Mesothelial cell of epicardium (in vitro differentiated cells): ENCODE data around the gene PDGFC. TPM values are rescaled to one million over a fixed set of nuclear protein-coding genes. Genes with fewer than 3 reads are reported as not detected.

ENCODE experiments used
- DNase-seq, 2 experiments: peaks; one replicate each; pipeline ENCODE4 v3.0.0; 2021; ENCODE audit warnings: low spot score in 2 of 2; ENCODE audit not compliant: unreplicated experiment in 2 of 2
- H3K27ac Mint-ChIP-seq: 2 replicates; pipeline ENCODE4 v1.8.0; 2021; ENCODE audit warnings: mixed read lengths
- H3K27me3 Mint-ChIP-seq: 2 replicates; pipeline ENCODE4 v1.8.0; 2021; ENCODE audit warnings: low read depth, mixed read lengths
- H3K36me3 Mint-ChIP-seq: 2 replicates; pipeline ENCODE4 v1.8.0; 2021; ENCODE audit warnings: mixed read lengths
- H3K4me1 Mint-ChIP-seq: 2 replicates; pipeline ENCODE4 v1.8.0; 2021; ENCODE audit warnings: mixed read lengths
- H3K4me3 Mint-ChIP-seq: 2 replicates; pipeline ENCODE4 v1.8.0; 2021; ENCODE audit warnings: mild to moderate bottlenecking, moderate library complexity, mixed read lengths
- H3K9me3 Mint-ChIP-seq: 2 replicates; pipeline ENCODE4 v1.8.0; 2021; ENCODE audit warnings: mixed read lengths
- CTCF ChIP-seq: fragments of 200-600 bp; sonication (generic); IDR thresholded peaks from one replicate; pipeline ENCODE4 v1.5.0; 2021; ENCODE audit warnings: antibody characterized with exemption; ENCODE audit not compliant: unreplicated experiment
- total RNA-seq: library from RNA; stranded (reverse); gene quantifications from 3 replicates; pipeline ENCODE4 v1.2.1, GENCODE V29; 2021

Gene PDGFC
- total RNA-seq, 1 donor from 2014 or later: 83.5 TPM

- no peak for TF ChIP-seq CTCF
- Mint-ChIP-seq H3K4me3 (no peak overlapping the region), H3K4me1 (peaks cover 17% of the 10 kb centered on the region), H3K9me3 (peaks cover 8% of the 10 kb centered on the region), H3K27me3 (no peaks in the 10 kb centered on the region), H3K36me3 (no peaks in the 10 kb centered on the region), H3K27ac (no peak overlapping the region)
- no peak for DNase-seq
These were observed 41.2 kb upstream of the PDGFC start for GRCh38 chr4:157012781-157013180.

GRCh38 chr4:157012296-157012695, 40.7 kb upstream of the PDGFC start:
- Mint-ChIP-seq H3K27me3 (no peaks in the 10 kb centered on the region), H3K4me3 (no peak overlapping the region), H3K9me3 (peaks cover 8% of the 10 kb centered on the region), H3K27ac (no peak overlapping the region), H3K36me3 (no peaks in the 10 kb centered on the region), H3K4me1 (peaks cover 17% of the 10 kb centered on the region)
- no peak for DNase-seq
- no peak for TF ChIP-seq CTCF

DNA sequence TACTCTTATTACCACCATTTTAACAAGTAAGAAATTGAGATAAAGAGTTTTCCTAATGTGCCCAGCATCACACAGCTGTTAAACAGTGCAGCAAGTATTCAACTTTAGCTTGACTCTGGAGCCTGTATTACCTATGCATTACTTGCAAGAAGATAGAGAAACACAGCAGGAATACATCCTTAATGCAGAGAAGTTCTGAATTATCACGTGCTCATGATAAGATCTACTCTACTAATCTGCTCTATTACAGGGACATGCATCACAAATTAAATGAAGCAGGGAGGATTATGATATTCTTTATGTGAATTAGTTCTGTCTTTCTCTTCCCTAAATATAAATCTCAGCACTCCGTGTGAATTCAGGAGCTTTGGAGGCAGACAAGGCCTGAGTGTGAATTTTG, 39.0 kb upstream of the PDGFC start:
- Mint-ChIP-seq H3K4me1 (peaks cover 17% of the 10 kb centered on the region), H3K9me3 (peaks cover 8% of the 10 kb centered on the region), H3K27me3 (no peaks in the 10 kb centered on the region), H3K36me3 (no peaks in the 10 kb centered on the region), H3K4me3 (no peak overlapping the region), H3K27ac (no peak overlapping the region)
- DNase-seq: no peak
- no peak for TF ChIP-seq CTCF

DNA sequence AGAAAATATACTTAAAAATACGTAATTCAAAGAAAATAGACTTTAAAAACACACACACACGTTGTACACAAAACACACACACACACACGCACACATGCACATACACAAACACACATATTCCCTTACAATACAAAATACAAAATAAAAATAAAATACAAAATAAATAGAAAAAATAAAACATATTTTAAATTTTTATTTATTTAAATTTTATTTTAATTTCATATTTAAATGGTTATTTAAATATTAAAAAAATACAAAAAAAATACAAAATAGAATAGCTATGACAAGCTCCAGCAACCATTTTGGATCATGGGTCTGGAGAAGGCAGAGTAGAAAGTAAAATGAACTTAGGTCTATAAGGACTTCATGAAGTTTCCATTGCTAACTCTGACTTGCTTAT, 34.2 kb upstream of the PDGFC start:
- no peak overlapping the region for H3K27ac Mint-ChIP-seq
- H3K9me3 Mint-ChIP-seq: peaks cover 8% of the 10 kb centered on the region
- H3K36me3 Mint-ChIP-seq: no peaks in the 10 kb centered on the region
- no peaks in the 10 kb centered on the region for H3K27me3 Mint-ChIP-seq
- peaks cover 19% of the 10 kb centered on the region for H3K4me1 Mint-ChIP-seq
- TF ChIP-seq CTCF: no peak
- no peak overlapping the region for H3K4me3 Mint-ChIP-seq
- no peak for DNase-seq

- Mint-ChIP-seq H3K27ac (peak overlapping the region; percentile 7), H3K4me3 (no peak overlapping the region), H3K36me3 (no peaks in the 10 kb centered on the region), H3K27me3 (no peaks in the 10 kb centered on the region), H3K9me3 (peaks cover 8% of the 10 kb centered on the region), H3K4me1 (peaks cover 15% of the 10 kb centered on the region)
- TF ChIP-seq CTCF: no peak
- DNase-seq: no peak
These were observed 33.6 kb upstream of the PDGFC start for GRCh38 chr4:157005193-157005592.
